Lung (tissue), 12 donors: Measurements from ENCODE around the gene RALGPS1. TPM values are rescaled to one million over a fixed set of nuclear protein-coding genes. Genes with fewer than 3 reads are reported as not detected.

Experiments used
- ATAC-seq: fragments of 200-7000 bp; cut with Tn5 transposase; one replicate; pipeline ENCODE4 v1.9.1; 2020; ENCODE audit warnings: moderate number of reproducible peaks; ENCODE audit not compliant: insufficient read depth, low FRiP score
- DNase-seq, 3 donors: peaks; one replicate each; pipeline ENCODE4 v3.0.0-alpha.2; 2013 to 2017
- H3K27ac ChIP-seq, 2 donors: one replicate each; pipeline ENCODE4 v1.5.1; 2013; ENCODE audit warnings: mild to moderate bottlenecking in 2 of 2, moderate library complexity in 2 of 2, control low read depth in 1 of 2, inconsistent platforms in 1 of 2, low read depth in 1 of 2, low read length in 1 of 2
- H3K27me3 ChIP-seq, 3 donors: one replicate each; pipeline ENCODE4 v1.5.1; 2013; ENCODE audit warnings: low read length in 2 of 3; ENCODE audit not compliant: control insufficient read depth in 3 of 3, insufficient read depth in 3 of 3
- H3K36me3 ChIP-seq, 4 donors: one replicate each; pipeline ENCODE4 v1.5.1; 2013; ENCODE audit warnings: low read length in 4 of 4, mild to moderate bottlenecking in 1 of 4, moderate library complexity in 1 of 4; ENCODE audit not compliant: control insufficient read depth in 4 of 4, insufficient read depth in 4 of 4
- H3K4me1 ChIP-seq, 5 donors: one replicate each; pipeline ENCODE4 v1.5.1; 2013; ENCODE audit warnings: low read length in 5 of 5, mild to moderate bottlenecking in 2 of 5, moderate library complexity in 1 of 5; ENCODE audit not compliant: control insufficient read depth in 5 of 5, insufficient read depth in 5 of 5
- H3K4me3 ChIP-seq: one replicate; pipeline ENCODE4 v1.5.1; 2013; ENCODE audit warnings: mild to moderate bottlenecking, control low read depth, moderate library complexity
- H3K9ac ChIP-seq, 2 donors: one replicate each; pipeline ENCODE4 v1.5.1; 2013; ENCODE audit warnings: low read length in 2 of 2, control low read depth in 1 of 2; ENCODE audit not compliant: insufficient read depth in 1 of 2
- H3K9me3 ChIP-seq, 4 donors: one replicate each; pipeline ENCODE4 v1.5.1; 2013; ENCODE audit warnings: low read length in 3 of 4, mild to moderate bottlenecking in 1 of 4, moderate library complexity in 1 of 4; ENCODE audit not compliant: control insufficient read depth in 4 of 4, insufficient read depth in 3 of 4
- WGBS, 2 donors: extraction: QIAGEN DNeasy Blood & Tissue Kit; methylation state at CpG; one replicate each; pipeline ENCODE4 v1.1.7; 2013; 5-methylcytosine and 5-hydroxymethylcytosine counted together
- polyA plus RNA-seq, 2 donors: library from polyadenylated mRNA; stranded (reverse); fragments of 200-250 nt; gene quantifications; one replicate each; pipeline ENCODE4 v1.2.1, GENCODE V29; 2013
- total RNA-seq, 2 donors: library from RNA; depleted of rRNA in 1 of 2; stranded (reverse); fragments of >200 nt in 1 of 2; gene quantifications; one replicate each; pipeline ENCODE4 v1.2.1, GENCODE V29; 2014 to 2021
- TF ChIP-seq, protein P1 (sequence below): IDR thresholded peaks from 2 replicates; pipeline ENCODE4 v1.5.1; 2012; ENCODE audit warnings: mild to moderate bottlenecking; ENCODE audit errors: control extremely low read depth, extremely low read depth
- donor health status: control.
- donor health status: control.
- donor health status: Bipolar disorder and iron deficiency.
- donor health status: healthy.
- donor health status: DM: yes; HTN: yes; CAD: no.

The RALGPS1 gene
- total and polyA plus RNA-seq, 4 donors, result 3.5 to 30.3 (median 11.9) TPM

DNA sequence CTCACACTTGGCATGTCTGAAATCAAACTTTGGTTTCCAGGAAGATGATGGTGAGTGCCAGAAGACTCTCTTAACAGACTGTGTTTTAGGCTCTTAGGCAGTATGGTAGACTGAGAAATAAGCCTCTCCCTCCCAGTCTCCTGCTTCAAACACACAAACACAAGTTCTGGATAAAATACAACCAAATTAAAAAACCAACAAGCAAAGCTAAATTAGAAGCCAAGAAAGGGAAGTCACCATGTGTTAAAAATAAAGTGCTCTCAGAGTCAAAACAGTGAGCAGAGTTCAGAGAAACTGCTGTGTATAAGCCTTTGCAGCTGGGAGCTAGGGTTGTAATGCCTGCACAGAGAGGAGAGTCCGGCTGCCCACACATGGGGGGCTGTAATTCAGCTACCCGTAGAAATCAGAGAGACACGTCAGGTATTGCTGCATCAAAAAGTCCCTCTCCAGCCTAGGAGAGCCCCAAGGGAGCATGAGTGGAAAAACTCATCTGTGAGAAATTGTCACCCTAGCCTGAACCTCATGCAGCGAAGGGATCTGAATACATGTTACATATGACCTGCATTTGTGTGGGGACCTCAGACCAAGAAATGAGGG, 145.3 kb downstream of the RALGPS1 start:
- TF ChIP-seq, protein P1, sequence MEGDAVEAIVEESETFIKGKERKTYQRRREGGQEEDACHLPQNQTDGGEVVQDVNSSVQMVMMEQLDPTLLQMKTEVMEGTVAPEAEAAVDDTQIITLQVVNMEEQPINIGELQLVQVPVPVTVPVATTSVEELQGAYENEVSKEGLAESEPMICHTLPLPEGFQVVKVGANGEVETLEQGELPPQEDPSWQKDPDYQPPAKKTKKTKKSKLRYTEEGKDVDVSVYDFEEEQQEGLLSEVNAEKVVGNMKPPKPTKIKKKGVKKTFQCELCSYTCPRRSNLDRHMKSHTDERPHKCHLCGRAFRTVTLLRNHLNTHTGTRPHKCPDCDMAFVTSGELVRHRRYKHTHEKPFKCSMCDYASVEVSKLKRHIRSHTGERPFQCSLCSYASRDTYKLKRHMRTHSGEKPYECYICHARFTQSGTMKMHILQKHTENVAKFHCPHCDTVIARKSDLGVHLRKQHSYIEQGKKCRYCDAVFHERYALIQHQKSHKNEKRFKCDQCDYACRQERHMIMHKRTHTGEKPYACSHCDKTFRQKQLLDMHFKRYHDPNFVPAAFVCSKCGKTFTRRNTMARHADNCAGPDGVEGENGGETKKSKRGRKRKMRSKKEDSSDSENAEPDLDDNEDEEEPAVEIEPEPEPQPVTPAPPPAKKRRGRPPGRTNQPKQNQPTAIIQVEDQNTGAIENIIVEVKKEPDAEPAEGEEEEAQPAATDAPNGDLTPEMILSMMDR, result no peak
- no peak overlapping the region for H3K9ac ChIP-seq
- H3K4me1 ChIP-seq, result peaks cover 4 to 12% (median 8%) of the 10 kb centered on the region in 5 donors
- 85 to 88% methylated on average over 4 of the region's 4 CpGs for WGBS, 2 donors
- no peaks in the 10 kb centered on the region for H3K9me3 ChIP-seq
- no peaks in the 10 kb centered on the region for H3K36me3 ChIP-seq
- peak overlapping the region in 1 of 2 donors; percentile 3 for H3K27ac ChIP-seq
- peak in 1 of 3 donors; percentile 48 for DNase-seq
- no peaks in the 10 kb centered on the region for H3K27me3 ChIP-seq
- H3K4me3 ChIP-seq, result no peak overlapping the region
- ATAC-seq, result no peak

DNA sequence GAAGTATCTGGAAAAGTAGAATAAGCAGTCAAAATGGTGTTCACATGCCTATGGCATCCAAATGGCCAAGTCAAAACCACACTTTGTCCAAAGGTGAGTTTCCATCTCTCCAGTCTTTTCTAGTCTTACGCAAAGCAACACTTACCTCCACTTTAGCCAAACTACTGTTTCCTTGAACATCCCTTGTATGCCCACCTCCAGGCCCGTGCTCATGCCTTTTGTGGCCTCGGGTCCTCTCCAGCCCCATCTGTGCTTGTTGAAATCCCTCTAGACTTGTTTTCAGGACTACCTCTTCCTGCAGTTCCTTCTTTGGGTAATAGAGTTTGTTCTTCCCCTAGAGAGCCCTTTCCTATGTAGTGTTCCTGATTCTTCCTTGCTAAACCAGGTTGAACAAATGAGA, 146.8 kb downstream of the RALGPS1 start:
- H3K4me1 ChIP-seq, result peaks cover 4 to 12% (median 8%) of the 10 kb centered on the region in 5 donors
- no peaks in the 10 kb centered on the region for H3K36me3 ChIP-seq
- no peak for DNase-seq
- no peaks in the 10 kb centered on the region for H3K27me3 ChIP-seq
- no peaks in the 10 kb centered on the region for H3K9me3 ChIP-seq
- TF ChIP-seq, protein P1, result no peak
- H3K27ac ChIP-seq, result no peak overlapping the region
- no peak overlapping the region for H3K4me3 ChIP-seq
- WGBS, 2 donors, result 96% methylated on average over 3 of the region's 3 CpGs
- no peak overlapping the region for H3K9ac ChIP-seq
- no peak for ATAC-seq

DNA sequence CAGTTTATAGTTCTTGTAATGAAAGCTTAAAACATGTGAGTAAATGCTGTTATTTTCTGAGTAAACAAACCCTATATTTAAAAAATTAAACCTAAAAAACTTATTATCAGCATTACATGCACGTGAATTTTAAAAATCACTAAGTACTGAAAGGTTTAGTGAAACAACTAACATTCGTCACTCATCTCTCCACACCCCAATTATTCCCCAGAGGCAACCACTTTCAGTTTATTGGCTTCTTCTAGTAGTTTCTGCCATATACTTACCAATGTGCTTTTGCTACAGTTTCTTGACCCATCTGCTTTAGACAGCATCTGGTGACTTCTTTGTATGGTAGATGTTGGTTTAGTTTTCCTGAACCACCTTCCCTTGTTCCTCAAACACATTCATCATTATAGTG, 149.8 kb downstream of the RALGPS1 start:
- H3K9ac ChIP-seq, result no peak overlapping the region
- H3K4me1 ChIP-seq, result peaks cover 3 to 13% (median 8%) of the 10 kb centered on the region in 5 donors
- DNase-seq (no peak), ATAC-seq (no peak)
- H3K9me3 ChIP-seq, result no peaks in the 10 kb centered on the region
- H3K27ac ChIP-seq, result no peak overlapping the region
- no peaks in the 10 kb centered on the region for H3K27me3 ChIP-seq
- WGBS, 2 donors, result 81 to 89% methylated on average over 2 of the region's 2 CpGs
- TF ChIP-seq, protein P1, result no peak
- H3K36me3 ChIP-seq, result peaks cover 0 to under 1% (median 0%) of the 10 kb centered on the region in 4 donors
- H3K4me3 ChIP-seq, result no peak overlapping the region

DNA sequence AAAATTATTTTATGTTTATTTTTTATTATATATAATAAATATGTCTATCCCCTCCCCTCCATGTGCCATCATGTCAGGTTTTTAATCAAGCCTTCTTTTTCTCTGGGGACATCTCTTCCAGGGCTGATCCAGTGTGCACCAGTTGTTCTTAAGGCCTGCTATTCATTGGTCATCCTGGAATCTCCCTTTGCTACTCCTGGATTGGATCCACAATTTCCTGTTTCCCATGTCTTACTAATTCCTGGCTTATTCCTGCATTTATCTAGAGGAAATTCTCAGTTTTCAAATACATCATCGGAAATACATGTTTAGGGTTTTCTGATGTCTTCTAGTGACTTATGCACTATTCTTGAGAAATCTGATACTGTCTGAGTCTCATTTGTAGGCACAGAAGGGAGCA, 151.0 kb downstream of the RALGPS1 start:
- H3K27ac ChIP-seq, result peak overlapping the region in 1 of 2 donors; percentile 41
- TF ChIP-seq, protein P1, result no peak

More for the DNA sequence above, 151.0 kb downstream of the RALGPS1 start:
- H3K9me3 ChIP-seq, result no peaks in the 10 kb centered on the region
- 66 to 75% methylated on average over 1 of the region's 1 CpG for WGBS, 2 donors
- DNase-seq, result no peak
- H3K4me1 ChIP-seq, result peaks cover 0 to 12% (median 7%) of the 10 kb centered on the region in 5 donors
- no peak for ATAC-seq
- H3K27me3 ChIP-seq, result no peaks in the 10 kb centered on the region
- peaks cover 0 to 3% (median 0%) of the 10 kb centered on the region in 4 donors for H3K36me3 ChIP-seq
- no peak overlapping the region for H3K9ac ChIP-seq
- H3K4me3 ChIP-seq, result no peak overlapping the region
